Measurements from ENCODE around the gene TSFM.
A peak's percentile ranks its signal among the peaks of the same experiment; 100 is the strongest.

Gene TSFM

DNA sequence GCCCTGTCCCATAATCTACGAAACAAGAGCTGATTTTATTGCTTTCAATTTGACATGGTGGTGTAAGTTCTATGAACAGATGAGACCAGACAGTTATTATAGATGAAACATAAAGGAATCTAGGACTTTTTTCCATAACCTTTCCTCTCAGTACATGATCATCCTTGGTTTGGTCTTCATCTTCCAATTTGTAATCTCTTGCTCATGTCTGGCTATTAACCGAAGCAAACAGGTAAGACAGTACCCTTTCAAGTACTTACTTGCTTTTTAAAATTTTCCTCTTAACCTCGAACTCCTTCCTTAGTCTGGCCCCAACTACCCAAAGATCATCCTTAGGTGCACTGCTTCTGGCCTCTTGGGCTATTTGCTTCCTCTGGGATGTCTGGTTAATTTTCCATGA, 36.6 kb upstream of the TSFM start:
- DNase-seq = no peak

GRCh38 chr12:57749061-57749460, 33.5 kb upstream of the TSFM start:
- DNase-seq = no peak

- no peak for DNase-seq
These were observed 31.8 kb upstream of the TSFM start for GRCh38 chr12:57750561-57751431.

DNA sequence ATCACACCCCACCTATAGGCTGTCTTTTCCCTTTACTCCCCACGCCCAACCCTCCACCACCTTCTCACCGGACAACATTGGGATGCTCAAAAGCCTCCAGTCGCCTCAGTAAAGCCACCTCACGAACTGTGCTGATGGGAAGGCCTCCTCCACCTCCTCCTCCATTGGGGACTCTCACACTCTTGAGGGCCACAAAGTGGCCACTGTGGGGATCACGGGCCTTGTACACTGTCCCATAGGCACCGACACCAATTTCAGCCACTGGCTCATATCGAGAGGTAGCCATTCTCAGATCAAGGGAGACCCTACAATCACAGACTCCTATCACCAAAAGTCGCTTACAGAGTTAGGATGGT, 31.2 kb upstream of the TSFM start:
- no peak for DNase-seq

- peak; percentile 99 to 100 (median 99) for DNase-seq
These were observed 30.6 kb upstream of the TSFM start, which contains the start of gene CDK4 for GRCh38 chr12:57751788-57752667. Gene CDK4, minus strand, starts transcription at chr12:57752310. Its CDS starts 593 bp downstream, at chr12:57751717.

DNA sequence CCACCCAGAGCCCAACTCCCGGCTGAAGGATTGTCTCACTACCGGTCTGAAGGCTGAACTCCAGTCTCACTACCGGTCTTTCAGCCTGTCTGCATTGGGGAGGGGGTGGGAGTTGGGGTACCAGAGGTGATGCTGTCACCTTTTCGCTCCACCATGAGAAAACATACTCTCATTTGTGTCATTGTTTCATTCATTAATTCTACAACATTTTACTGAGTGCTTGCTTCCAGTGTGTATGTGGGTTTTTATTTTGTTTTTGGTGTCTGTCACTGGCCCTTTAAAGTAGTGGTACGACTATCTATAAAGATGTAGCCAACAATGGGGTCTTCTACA, 30.0 kb upstream of the TSFM start:
- no peak for DNase-seq

DNA sequence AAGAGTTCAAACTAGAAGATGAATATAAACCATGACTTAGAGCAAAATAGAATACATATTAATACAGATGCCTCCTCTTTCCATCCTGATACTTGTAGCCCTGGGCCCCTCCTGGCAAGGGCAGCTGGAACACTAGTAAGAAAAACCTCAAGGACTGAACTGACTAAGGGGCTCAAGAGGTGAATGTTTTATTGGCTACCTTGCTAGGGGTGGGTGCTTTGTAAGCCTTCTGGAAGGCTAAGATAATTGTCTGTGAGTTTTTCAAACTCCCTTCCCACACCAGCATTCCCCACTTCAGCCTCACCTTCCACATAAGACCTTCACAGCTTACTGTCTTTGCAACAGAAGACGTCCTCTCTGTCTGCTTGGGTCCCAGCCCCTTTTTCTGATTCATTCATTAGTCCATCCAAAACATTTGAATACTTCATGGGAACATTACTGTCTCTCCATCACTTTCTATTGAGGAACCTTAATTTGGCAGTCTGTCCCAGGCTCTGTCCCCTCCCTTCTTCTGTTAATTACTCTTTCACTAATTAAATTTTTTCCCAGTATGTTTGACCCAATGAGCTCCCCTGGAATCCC, 28.7 kb upstream of the TSFM start:
- no peak for DNase-seq

GRCh38 chr12:57754411-57755193, 28.0 kb upstream of the TSFM start, which contains the start of gene MARCHF9:
Gene MARCHF9, plus strand, starts transcription at chr12:57755103. Its CDS starts 426 bp downstream, at chr12:57755529.
- peak; percentile 79 to 88 (median 84) for DNase-seq

- no peak for DNase-seq
These were observed 27.5 kb upstream of the TSFM start for GRCh38 chr12:57755194-57755453.

- DNase-seq = peak in 2 of 5 donors; percentile 41 to 58
These were observed 26.9 kb upstream of the TSFM start for GRCh38 chr12:57755454-57756372.

DNA sequence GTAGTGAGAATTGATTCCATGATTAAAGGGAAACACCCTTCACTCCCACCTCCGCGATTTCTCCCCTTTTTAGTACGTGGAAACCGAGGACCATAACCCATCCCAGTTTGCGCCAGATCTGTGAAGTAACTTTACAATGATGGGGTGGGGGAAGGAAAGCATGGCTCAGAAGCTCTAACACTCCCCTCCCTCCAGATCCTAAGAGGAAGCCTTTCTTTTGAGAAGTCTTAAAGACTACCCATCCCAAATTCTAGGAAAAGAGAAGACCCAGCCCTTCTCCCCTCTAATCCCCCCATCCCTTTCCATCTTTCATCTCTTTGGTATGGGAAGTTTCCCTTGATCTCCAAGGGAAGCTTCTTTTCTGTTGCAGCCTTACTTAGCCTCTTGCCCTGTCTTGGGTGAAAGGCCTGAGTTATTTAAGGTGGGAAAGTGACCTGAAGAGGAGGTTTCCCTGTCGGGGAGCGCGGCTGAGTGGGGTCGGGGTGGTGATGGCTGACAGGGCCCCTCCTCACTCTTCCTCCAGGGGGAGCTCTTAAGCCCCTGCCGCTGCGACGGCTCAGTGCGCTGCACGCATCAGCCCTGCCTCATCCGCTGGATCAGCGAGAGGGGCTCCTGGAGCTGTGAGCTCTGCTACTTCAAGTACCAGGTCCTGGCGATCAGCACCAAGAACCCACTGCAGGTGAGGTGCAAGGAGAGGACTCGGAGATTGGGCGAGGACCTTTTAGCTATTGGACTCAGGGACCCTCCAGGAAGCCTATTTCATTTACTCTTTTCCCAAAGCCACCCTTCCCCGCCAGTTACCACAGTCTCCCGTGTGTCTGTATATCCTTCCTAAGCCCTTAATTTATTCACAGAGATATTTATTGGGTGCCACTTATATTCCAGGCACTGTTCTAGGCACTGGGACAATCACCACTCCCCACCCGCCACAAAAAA, 25.9 kb upstream of the TSFM start:
- peak in 4 of 5 donors; percentile 53 to 74 (median 60) for DNase-seq

- no peak for DNase-seq
These were observed 24.8 kb upstream of the TSFM start for GRCh38 chr12:57757771-57758170.

DNA sequence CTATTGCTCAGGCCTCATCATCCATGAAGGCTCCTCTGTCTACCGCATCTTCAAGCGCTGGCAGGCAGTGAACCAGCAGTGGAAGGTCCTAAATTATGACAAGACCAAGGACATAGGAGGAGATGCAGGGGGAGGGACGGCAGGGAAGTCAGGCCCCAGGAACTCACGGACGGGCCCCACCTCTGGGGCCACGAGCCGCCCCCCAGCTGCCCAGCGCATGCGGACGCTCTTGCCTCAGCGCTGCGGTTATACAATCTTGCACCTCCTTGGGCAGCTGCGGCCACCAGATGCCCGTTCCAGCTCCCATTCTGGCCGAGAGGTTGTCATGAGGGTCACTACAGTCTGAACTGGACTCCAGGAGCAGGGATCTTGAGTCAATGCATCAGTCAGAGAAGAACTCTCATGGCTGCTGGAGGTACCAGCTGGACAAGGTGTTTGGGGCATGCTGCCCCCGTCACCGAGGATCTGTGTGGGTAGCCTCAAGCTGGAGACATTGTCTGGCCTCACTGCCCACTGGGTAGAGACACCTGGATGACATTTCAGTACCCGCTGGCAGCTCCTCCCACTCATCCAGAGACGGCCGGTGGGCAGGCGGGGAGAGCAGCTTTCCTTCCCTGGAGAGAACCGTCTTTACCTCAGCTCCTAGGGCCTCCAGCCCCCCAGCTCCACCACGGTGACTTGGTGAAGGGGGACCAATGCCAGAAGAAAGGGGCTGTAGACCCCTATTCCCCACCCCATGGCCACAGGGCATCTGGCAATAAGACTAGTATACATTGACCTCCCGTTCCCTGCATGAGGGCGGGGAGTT, 23.8 kb upstream of the TSFM start:
- no peak for DNase-seq

- DNase-seq = peak in 1 of 5 donors; percentile 52
These were observed 23.1 kb upstream of the TSFM start for GRCh38 chr12:57759360-57759980.

DNA sequence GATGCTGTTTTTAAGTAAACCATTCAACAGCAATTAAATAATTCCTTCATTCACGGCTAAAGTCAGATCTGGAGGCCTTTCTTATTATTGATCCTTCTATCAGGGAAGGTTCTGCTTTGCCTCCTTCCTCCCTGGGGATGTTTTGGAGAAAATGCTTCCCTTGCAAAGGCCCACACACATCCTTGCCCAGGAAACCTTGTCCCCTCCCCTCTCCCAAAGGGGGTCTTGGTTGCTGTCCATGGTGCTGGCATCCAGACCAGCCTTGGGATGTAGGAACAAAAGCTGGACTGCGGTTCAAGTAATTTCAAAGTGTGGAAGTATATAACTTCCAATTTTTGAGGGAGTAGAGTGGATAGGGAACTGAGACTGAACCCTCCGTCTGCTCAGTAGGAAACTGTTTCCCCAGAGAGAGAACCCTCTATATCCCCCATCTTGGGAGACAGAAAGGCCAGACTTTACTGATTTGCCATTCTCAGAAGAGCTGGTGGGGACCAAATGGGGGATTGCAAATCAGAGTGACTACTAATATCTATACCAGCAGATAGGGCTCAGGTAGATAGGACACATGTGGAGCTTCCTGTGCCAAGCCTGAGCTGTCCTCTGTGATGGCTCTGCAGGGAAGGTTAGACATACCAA, 22.1 kb upstream of the TSFM start:
- DNase-seq = no peak

DNA sequence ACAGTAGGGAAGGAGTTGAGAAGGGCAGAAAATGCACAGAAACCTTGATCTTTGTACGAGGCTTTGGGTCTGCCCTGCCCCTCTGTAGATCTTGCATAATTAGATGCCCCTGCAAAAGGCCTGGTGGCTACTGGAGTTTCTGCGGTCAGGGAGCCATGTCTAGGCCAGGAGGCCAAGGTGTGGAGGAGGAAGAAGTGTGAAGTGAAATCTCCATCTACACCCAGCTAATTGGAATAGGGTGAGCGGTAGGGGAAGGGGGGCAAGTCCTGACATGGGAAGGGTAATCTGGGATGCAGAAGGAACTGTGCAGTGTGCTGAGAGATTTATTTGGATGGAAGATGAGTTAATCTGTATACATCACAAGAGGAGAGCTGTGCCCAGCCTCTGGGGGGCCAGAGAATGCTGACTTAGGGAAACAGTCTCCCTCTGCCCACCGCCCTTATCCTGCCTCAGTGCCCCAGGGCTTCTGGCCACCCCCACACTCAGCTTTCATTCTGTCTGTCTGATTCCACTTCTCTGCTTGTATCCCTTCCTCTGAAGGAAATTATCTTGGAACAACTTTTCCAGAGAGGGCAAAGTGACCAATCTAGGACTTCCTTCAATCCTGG, 21.1 kb upstream of the TSFM start:
- no peak for DNase-seq

DNA sequence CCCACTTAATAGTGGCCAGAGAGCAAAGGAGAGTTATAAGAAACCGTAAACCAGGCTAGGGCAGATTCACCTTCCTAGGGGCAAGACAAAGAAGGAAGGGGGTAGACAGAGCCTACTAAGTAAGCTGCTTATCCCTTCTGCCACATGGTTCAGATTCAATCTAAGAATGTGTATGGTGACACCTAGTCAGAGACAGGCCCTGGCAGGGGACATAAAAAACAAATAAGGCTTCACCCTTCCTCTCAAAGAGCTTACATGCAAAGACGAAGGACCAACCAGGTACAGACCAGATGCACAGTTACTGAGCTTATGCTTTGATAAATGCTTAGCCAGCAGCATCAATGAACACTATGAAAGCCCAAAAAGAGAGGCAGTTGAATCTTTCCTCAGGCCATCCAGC, 20.1 kb upstream of the TSFM start:
- no peak for DNase-seq
